GM20000 (cell line): Measurements from ENCODE around the gene PSAP.
"Not testable (repeated sequence)": the region's sequence is repeated elsewhere in the genome, so short reads cannot be mapped to it uniquely, and the experiment has no call there.

ENCODE experiments used
- DNase-seq: peaks from one replicate; pipeline ENCODE4 v3.0.0; 2012; ENCODE audit warnings: low spot score
- CTCF ChIP-seq: IDR thresholded peaks from 2 replicates; pipeline ENCODE4 v1.5.1; 2012; ENCODE audit warnings: mild to moderate bottlenecking, control low read depth; ENCODE audit errors: extremely low read depth, missing control alignments

PSAP gene

GRCh38 chr10:71852355-71852937, 1.4 kb upstream of the PSAP start:
- TF ChIP-seq CTCF: no peak
- DNase-seq: no peak

GRCh38 chr10:71851465-71852095, 529 bp upstream of the PSAP start:
- DNase-seq: not testable (repeated sequence)

DNA sequence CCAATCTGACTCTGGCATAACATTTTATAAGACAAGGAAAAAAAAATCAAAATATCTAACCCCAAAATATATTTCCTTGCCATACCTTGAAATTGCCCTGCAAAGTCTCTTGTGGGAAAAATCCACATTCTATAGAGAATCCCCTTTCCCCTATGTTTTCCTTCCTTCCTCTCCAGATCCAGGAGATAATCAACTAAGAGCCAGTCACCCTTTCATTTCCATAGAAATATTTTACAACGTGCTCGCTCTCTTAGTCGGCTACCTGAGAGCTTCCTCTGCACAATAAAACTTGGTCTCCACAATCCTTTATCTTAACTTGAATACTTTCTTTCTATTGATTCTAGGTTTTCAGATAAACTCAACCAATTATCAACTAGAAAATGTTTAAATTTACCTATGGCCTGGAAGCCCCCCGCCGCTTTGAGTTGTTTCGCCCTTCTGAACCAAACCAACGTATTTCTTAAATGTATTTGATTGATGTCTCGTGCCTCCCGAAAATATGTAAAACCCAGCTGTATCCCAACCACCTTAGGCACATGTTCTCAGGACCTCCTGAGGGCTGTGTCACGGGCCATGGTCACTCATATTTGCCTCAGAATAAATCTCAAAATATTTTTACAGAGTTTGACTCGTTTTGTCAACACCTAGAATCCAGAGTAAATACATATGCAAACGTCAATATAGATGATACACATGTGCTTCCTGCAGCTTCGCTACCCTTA, 869 bp downstream of the PSAP start:
- no peak for DNase-seq
- TF ChIP-seq CTCF: no peak

GRCh38 chr10:71849461-71849908, 1.6 kb downstream of the PSAP start:
- DNase-seq: no peak
- TF ChIP-seq CTCF: no peak

DNA sequence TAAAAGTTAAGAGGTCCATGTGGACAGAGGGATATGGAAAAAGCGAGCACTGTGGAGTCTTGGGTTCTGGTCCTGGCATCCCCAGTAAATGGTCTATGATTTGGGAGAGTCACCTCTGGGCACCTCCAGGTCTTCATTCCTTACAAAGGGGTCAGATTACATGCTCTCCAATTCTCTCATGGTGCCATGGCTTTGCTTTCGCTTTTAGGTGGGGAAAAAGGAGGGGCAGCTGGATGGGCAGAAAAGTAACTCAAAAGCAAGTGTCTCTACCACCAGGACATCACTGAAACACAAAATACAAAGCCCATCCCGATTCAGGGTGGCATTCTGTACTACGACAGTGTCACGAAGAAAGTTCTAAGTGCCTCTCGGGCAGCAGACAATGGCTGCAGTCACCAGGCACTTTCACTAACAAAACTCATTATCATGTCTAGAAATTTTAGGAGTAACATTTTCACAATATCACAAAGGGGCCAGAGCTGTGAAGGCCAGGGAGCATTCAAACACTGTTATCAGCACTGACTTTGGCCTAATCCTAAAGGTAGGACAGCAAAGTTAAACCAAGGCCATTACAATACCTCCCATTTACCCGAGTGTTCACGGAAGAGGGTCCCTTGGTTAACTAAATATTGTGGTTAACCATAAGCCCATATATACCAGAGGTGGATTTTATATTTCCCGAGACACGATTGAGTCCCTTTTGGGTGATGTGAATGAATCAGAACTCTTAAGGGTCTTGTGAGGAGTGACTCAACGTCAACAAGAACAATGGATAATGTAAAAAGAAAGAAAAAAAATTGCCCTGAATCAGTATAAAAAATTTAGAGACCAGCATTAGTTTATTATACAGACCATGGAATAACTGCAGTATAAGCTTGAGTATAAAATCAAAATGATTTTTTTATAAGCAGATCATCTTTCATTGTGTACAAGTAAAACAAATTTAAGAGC, 2.5 kb downstream of the PSAP start:
- no peak for TF ChIP-seq CTCF
- no peak for DNase-seq

DNA sequence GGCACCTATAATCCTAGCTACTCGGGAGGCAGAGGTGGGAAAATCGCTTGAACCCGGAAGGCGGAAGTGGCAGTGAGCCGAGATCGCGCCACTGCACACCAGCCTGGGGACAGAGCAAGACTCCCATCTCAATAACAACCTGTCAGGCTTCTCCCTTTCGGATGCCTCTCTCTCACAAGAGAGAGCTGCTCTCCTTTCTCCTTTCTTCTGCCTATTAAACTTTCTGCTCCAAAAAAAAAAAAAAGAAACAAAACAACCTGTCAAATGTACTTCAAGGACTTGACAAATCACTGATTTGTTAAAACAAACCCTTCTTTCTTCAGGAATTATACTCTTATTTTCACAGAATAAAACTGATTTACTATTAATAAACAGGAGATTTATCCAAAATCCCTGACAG, 3.6 kb downstream of the PSAP start:
- DNase-seq: no peak
- TF ChIP-seq CTCF: no peak

DNA sequence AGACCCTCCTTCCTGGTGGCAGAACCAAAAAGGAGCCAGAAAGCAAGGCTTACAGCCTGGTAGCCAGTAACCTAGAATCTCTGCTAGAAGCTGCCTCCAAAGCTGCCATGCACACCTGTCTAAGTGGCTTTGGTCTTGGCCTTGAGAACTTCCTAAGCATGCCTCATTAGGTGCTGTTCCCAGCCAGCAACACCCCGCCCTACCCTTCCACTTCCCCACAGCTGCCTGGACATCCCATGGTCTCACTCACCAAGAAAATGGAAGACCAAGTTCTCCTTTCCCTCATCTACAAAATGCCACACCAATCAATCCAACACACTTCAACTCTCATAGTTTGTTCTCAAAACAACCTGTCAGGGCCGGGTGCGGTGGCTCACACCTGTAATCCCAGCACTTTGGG, 4.2 kb downstream of the PSAP start:
- DNase-seq: no peak

More for the DNA sequence above, 4.2 kb downstream of the PSAP start:
- TF ChIP-seq CTCF: no peak
